ENCODE measurements around the gene PPP1R12B.
"Not testable (repeated sequence)": the region's sequence is repeated elsewhere in the genome, so short reads cannot be mapped to it uniquely, and the experiment has no call there.

PPP1R12B gene

DNA sequence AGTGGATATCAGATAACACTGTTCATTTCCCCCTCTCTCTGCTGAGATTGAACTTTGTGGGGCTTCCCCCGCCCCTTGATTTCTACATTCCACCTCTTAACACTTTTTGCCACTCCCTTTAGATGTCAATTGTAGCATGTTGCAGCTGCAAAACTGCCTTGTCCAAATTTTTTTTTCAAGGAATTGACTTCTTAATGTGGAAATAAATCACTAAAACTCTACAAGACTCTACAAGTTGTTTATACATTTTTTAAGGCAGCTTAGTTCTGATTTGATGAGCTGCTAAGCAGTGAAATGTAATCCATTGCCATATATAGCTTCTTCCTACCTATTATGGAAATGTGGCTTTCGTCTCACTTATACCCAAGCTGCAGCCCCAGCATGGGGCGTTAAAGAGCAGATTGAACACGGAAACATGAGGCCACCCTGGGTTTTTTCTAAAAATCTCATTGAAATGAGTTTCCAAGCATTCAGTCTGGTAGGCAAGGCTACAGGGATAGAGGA lies 229.6 kb downstream of the PPP1R12B start:
- in situ Hi-C loops (cut with MboI; ENCODE audit: low sequenced_read_pairs), result no loop called here

DNA sequence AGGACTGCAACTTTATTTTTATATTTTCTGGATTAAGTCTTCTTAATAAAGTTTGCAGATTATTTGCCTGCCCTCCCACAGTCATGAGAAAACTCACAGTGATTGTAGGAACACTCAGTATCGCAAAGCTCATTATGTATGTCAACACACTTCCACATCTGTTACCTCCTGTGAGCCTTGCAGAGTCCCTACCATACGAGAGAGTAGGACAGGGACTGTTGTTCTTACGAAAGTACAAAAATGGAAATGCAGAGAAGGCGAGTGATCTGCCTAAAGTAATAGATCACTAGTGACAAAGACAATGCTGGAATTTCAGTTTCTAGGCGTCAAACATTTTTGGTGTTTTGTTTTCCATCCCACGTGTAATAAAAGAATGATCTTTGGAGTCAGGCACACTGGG lies 230.1 kb downstream of the PPP1R12B start:
- in situ Hi-C loops (cut with MboI; ENCODE audit: low sequenced_read_pairs), result no loop called here

DNA sequence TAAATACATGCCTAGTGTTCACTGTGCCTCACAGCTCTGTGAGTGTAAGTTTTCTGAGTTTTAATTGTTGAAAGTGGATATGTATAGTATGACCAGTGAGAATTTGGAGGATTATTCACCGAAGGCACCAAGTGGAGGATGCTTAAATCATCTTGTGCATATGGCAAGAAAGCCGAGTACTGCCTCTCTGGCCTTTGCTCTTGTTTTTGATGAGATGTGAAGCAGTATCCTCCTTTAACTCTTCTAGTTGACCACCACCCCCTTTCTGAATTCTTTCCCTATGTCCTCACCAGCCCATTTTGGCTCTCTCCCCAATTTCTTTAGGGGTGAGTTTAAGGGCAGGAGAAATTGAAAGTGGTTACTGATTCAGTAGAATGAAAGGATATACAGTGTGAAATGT lies 231.3 kb downstream of the PPP1R12B start:
- in situ Hi-C loops (cut with MboI; ENCODE audit: low sequenced_read_pairs), result no loop called here

DNA sequence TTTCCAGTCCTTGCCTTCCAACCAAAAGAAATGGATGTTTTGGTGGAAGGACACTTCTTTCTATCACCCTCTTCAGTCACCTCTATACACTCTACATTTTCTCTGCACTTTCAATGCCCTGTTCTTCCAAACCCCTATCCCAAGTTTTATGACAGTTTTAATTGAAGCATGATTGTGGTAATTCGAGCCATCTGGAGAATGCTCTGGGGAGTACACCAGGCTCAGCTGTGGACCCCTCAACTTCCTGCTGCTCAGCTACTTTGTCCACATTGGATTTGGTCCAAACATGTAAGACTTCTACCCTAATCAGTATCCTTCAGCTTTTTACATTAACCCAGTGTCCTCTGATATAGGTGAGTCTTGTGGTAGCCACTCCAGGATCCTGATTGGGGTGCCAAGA lies 232.1 kb downstream of the PPP1R12B start:
- in situ Hi-C loops (cut with MboI; ENCODE audit: low sequenced_read_pairs), result no loop called here

DNA sequence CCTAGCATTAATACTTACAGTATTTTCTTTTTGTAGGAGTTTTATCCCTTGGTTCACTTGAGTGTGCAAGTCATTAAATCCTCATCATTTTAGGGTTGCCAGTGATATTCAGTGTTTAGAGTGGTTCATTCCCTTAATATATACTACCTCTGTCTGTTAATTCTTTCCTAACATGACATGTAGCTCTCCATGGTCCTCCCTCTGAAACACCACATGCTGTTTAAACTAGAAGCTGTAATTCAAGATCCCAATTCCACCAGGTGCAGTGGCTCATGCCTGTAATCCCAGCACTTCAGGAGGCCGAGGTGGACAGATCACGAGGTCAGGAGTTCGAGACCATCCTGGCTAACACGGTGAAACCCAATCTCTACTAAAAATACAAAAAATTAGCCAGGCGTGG lies 233.9 kb downstream of the PPP1R12B start:
- in situ Hi-C loops (cut with MboI; ENCODE audit: low sequenced_read_pairs), result not testable (repeated sequence)

DNA sequence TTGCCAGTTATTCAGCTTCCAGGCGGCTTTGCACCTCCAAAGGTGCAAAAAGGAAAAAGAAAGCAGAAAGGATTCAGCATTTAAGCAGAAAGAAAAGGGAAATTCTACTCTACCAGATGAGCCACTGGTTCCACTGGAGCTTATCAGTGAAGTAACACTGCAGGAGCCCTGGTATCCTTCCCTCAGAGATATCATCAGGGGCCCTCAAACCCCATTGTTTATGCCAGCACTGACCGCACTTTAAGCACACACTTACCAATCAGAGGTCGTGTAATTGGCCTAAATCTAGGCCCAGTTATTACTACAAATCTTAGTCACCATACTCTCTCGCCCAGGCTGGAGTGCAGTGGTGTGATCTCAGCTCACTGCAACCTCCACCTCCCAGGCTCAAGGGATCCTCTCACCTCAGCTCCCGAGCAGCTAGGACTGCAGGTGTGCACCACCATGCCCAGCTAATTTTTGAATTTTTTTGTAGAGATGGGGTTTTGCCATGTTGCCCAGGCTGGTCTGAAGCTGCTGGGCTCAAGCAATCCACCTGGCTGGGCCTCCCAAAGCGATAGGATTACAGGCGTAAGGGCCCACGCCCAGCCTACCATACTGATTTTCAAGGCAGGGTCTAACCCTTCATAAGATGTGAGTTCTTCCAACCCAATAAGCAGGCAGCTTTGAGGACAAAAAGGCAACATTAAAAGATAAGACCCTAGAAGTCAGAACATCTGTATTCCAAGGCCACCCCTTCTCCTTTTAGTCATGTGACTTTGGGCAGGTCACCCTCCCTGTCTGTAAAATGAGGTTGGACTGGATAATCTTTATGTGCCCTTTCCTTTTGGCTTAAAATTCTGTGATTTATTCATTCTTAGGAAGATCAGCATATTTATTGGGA lies 236.4 kb downstream of the PPP1R12B start:
- in situ Hi-C loops (cut with MboI; ENCODE audit: low sequenced_read_pairs), result no loop called here

DNA sequence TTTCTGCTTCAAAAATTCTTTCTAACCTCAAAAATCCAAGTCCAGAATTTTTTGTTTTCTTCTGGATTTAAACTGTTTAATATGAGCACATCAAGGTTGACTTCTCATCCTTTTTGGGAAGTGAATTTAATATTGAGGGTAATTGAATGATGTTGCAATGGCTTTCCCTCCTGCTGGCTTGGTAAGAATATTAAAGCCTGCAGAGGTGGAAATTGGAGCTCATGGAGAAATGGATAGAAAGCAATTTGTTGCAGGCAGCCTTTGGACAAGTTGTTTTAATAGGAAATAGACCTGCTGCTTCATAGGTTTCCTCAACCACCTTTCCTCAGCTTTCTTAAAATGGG lies 237.1 kb downstream of the PPP1R12B start:
- in situ Hi-C loops (cut with MboI; ENCODE audit: low sequenced_read_pairs), result no loop called here

DNA sequence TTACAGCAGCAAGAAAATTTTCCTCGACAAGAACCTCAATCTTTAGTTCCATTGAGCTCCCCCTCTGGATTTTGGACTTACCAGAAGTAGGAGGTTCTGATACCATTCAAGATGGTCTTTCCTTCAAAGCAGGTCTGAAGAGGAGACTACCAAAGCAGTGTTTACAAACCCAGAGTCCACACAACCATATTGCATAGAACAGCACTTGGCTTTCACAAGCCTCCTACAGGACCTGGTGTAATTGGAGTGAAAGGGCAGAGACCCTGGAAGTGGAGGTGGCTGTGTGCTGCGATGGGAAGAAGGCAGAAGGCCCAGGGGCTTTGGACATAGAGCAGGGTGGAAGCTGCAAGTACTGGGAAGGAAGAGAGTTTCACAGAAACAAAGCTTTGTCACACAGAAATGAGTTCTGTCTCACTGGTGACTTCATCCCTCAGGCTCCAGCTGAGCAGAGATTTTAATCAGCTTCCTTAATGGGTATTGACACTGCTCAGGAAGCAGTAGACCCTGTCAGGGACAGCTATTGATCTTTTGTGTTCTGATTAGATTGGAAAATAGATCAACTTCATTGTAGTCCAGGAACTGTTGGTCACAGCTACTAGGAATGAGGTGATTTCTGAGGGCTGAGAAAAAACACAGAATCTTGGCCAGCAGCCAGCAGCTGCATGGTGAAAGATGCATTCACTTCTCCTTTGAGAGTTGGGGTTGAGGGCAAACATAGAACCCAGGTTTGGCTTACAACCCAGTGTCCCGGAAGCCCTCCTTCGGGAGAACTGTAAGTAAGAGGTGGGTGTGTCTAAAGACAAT lies 237.7 kb downstream of the PPP1R12B start:
- in situ Hi-C loops (cut with MboI; ENCODE audit: low sequenced_read_pairs), result no loop called here

DNA sequence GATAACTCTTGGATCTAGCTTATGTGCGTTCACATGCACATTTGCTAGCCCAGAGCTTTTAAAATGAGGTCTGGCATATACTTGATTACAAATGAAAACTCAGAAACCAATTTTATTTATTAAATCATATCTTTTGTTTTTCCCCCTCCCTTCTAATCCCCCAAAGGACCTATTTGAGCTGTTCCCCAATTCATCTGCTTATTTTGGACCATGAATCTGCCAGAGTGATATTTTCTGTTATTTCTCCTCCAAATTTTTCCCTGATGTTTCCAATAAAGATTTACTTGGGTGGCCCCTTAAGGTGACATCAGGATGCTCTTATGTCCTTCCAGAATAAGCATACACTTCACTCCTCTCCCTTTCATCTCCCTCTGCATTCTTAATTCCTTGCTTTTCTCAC lies 238.4 kb downstream of the PPP1R12B start:
- in situ Hi-C loops (cut with MboI; ENCODE audit: low sequenced_read_pairs), result no loop called here

DNA sequence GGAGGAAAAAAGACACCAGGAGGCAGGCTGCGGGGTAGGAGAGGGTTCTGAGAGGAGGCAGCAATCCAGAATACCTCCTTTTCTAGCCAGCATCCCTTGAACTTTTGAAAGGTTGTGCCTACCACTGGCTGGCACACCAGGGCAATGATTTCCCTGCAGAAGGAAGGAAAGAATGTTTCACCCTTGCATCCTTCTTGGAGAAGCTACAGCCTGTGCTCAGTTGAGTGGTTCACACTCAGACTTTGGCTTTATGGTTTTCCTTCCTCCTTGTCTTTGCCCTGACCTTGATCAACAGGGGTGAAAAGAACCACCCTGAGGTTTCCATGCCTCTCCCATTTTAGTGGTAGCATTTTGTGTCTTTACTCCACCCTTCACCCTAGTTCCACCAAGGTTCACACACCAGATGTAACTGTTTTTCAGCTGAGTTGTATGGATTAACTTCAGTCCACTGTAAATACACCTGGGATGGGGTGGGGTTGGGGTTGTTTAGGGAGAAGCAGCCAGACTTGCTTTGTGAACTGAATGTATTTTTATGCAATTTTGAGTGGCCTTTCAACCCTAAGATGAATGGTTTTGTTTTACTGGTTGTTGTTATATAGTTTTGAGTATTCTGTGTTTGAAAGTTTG lies 239.5 kb downstream of the PPP1R12B start:
- in situ Hi-C loops (cut with MboI; ENCODE audit: low sequenced_read_pairs), result no loop called here

DNA sequence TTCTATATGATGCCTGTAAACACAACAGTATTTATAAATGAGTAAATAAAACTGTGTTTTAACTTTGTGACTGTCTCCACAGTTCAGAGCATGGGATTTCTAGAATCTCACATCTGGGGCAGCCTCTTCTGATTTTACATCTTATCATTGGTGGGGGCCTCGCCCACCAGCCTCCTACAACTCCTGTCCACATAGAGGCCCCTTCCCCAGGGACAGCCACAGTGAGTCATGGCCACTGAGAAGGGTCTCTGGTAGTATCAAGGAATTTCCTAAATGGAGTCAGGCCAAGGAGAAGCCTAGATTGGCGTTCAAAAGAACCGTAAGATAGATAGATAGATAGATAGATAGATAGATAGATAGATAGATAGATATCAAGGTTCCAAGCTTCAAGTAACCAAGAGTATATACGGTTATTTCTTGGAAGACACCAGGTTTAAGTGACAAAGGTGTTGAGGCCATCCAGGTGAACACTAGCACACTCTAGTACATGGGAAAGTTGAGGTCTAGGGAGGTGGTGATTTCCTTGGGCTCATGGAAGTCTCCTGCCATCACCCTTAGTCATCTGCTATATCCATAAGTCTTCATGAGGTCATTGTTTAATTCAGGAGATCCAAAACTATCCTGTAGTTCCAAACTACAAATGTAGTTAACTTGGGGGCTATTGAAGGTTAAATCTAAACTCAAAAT lies 240.1 kb downstream of the PPP1R12B start:
- in situ Hi-C loops (cut with MboI; ENCODE audit: low sequenced_read_pairs), result no loop called here

DNA sequence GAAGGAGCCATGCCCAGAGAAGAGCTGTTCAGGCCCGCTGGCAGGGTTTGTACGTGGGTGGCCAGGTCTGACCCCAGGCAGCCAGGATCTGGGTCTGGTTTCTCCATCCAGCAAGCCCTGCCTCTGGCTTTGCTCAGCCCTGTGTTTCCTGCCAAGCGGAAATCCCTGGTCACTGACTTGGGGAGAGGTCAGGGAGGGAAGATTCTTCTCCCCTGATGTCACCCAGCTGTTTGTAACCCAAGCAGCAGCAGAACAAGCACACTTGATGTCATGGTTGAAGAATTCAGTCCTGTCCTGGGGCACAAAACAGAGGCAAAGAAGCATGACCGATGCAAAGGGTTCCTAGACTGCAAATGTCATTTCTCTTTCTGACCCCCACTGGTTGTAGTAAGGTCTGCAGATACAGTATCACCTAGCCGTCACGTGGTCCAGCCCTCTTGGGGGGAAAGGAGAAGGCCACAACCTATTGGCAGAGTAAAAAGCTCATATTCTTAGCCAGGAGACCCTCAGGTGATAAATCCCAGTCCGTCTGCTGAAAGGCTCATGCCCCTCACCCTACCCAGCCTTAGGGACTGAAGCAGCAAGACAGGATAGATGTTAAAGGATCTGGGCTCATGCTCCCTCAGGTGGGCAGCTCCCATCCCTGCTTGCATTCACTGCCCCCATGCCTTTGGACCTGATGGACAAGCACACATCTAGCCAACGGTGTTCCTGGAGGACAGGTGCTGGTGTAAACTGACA lies 240.9 kb downstream of the PPP1R12B start:
- in situ Hi-C loops (cut with MboI; ENCODE audit: low sequenced_read_pairs), result no loop called here

DNA sequence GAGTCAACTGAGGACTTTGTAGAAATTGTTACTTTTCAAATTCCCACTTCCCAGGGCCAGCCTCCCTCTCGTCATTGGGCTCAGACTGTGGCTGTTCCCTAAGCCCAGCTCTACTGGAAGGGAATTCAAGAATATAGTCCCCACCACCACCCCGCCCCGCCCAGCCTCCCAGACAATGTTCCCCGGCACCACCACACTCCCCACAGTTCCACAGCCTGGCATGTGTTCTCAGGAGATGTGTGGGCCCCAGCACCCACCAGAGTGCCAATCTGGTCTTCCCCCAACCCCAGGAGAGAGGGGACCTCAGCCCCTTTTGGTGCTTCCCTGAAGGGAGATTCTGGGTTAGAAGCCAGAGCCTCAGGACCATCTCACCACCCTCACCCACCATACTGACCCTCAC lies 241.6 kb downstream of the PPP1R12B start:
- in situ Hi-C loops (cut with MboI; ENCODE audit: low sequenced_read_pairs), result no loop called here

DNA sequence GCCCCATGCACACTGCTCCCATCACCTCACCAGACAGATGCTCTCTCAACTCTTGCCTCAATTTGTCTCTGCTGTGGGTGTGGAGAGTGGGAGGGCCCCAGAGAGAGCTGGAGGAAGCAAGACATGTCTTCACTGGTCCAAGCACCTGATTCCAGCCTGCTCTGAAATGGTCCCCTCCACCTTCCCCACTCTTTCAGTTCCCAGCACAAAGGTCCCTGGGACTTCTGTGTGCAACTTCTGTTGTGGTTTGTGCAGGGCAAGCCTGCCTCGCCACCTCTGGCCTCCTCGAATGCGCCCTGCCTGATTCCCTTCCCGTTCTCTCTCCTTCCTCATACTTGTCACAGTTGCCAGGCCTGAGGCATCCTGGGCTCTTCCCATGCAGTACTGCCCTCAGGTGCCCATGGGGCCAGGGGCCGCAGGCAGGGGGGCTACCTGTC lies 242.5 kb downstream of the PPP1R12B start:
- in situ Hi-C loops (cut with MboI; ENCODE audit: low sequenced_read_pairs), result no loop called here

DNA sequence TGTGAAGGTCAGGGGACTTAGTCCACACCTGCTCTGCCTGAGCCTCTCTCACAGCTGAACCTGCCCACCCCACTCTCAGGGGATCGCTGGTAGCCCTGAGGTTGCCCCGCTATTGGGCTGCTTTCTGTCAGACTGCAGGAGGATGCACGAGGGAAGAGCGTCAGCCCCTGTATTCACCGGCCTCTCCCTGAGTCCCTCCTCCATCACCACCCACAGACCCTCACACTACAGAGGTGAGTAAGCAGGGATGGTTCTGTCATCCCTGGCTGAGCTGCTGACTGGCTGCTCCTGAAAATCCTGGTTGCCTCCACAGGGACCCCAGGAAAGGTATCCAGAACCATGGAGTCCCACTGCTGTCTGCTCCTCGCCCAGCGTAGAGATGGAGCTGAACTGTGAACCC lies 243.0 kb downstream of the PPP1R12B start:
- in situ Hi-C loops (cut with MboI; ENCODE audit: low sequenced_read_pairs), result no loop called here

DNA sequence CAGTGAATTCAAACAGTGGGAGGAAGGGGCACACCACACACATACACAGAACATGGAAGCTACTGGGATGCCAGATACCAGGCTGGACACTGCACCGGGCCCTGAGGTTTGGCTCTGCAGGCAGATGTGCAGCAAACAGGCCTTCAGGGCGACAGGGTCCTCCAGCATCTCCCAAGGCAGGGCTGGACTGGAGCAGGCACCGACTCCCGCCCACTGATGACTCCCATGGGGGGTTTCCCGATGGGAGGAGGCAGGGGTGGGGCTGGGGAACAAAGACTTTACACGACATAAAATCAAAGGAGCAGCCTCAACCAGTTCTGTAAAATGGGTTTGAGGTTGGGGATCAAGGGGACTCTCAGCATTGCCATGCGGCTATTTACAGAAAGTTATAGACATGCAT lies 243.6 kb downstream of the PPP1R12B start:
- in situ Hi-C loops (cut with MboI; ENCODE audit: low sequenced_read_pairs), result no loop called here

DNA sequence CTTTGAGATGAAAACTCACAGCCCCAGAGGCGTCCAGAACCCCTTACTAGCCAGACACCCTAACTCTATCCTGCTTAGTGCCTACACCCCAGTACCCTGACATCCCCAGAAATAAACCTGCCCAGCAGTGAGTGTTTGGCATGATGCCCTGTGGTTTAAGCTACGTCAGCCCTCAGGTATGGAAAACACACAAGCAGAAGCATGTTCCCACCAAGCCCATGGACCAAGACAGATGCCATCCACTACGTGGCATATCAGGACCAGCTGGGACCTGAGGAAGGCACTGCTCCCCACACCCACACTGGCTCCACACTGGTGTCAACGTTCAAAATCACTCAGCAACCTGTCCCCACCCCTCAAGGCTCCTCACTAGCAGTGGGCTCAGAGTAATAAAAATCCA lies 245.3 kb downstream of the PPP1R12B start:
- in situ Hi-C loops (cut with MboI; ENCODE audit: low sequenced_read_pairs), result no loop called here

DNA sequence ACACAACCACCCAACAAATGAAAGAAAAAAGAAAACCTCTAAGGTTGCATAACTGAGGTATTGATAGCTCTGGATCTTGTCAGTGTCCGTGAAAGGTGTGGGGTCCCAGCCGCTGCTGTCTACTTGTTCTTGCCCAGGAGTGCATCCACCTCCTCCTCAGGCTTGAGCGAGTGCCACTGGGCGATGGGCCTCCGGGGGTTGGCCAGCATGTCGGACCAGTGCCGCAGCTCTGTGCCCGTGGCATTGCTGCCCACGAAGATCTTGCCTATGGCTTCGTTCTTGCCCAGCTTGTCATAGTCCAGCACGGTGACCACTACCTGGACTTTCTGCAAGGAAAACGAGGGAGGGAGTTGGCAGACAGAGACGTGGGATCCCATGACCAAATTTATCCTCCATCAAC lies 248.1 kb downstream of the PPP1R12B start:
- in situ Hi-C loops (cut with MboI; ENCODE audit: low sequenced_read_pairs), result no loop called here

DNA sequence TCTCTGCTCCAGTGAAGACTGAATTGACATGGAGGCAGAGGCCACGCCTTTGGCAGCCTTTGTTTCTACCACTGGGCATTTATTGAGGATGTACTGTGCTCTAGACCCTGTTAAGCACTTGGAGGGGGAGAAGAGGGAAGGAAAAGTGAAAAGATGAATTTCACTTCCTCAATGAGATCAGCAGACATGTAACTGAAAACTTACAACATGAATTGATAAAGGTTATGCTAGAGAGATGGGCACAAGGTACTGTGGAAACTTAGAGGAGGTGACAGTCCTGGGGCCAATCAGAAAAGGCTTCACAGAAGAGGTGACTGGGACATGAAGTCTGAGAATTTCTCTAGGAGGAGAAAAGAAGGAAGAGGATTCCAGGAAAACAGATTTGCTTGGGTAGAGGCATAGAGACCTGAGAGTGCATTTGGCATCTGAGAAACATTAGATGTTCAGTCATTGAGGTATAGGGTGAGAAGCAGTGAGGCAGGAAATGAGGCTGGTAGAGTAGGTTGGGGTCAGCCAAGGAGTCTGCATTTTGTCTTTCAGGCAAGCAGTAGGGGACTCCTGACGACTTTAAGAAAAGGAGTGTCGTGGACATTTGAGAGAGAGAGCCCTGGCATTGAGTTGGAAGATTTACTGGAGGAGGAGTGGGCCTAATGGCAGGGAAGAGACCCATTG lies 248.7 kb downstream of the PPP1R12B start:
- in situ Hi-C loops (cut with MboI; ENCODE audit: low sequenced_read_pairs), result no loop called here

Measured in HL-60/S4 treated with retinoic acid at 250 ng/mL for 4 days and 3 days (cell line).